Ecto neural progenitor cell (in vitro differentiated cells): Measurements from ENCODE around the gene CDK2.
"Not testable (repeated sequence)": the region's sequence is repeated elsewhere in the genome, so short reads cannot be mapped to it uniquely, and the experiment has no call there.

Source experiments
- DNase-seq: peaks from one replicate; pipeline ENCODE4 v3.0.0-alpha.2; 2018; ENCODE audit warnings: low spot score

CDK2 gene

DNA sequence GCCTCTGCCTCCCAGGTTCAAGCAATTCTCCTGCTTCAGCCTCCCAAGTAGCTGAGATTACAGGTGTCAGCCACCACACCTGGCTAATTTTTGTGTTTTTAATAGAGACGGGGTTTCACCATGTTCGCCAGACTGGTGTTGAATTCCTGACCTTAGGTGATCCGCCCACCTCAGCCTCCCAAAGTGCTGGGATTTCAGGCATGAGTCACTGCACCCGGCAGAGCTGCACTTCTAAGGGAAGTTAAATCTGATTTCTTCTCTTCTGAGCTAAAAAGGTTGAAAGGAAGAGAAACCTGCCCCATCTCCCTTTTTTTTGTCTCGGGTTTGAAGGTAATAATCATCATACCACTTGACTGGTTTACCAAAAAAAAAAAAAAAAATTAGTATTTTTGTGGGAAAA, 15.3 kb downstream of the CDK2 start:
- not testable (repeated sequence) for DNase-seq

DNA sequence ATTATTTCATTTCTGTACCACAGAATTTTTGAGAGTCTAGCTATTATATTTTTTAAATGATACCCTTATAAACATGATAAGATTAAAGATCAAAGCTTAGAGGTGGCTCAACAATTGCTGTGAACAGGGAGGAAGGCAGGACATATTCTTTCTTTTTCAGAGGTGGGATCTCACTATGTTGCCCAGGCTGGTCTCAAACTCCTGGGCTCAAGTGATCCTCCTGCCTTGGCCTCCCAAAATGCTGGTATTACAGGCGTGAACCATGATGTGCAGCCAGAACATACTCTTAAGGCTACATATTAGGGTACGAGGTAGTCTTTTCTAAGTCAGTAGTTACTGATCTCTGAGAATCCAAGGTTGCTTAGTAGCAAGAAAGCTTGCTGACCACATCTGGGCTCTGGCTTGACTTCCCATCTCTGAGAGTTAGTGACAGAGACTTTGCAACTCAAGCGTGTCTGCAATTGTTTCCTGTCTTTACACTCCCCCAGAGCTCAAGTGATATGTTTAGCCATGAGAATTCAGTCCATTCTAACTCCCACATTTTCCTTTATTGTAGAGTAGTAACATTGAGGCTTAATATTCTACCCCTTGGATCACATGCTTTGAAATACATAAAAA, 15.8 kb downstream of the CDK2 start:
- no peak for DNase-seq

DNA sequence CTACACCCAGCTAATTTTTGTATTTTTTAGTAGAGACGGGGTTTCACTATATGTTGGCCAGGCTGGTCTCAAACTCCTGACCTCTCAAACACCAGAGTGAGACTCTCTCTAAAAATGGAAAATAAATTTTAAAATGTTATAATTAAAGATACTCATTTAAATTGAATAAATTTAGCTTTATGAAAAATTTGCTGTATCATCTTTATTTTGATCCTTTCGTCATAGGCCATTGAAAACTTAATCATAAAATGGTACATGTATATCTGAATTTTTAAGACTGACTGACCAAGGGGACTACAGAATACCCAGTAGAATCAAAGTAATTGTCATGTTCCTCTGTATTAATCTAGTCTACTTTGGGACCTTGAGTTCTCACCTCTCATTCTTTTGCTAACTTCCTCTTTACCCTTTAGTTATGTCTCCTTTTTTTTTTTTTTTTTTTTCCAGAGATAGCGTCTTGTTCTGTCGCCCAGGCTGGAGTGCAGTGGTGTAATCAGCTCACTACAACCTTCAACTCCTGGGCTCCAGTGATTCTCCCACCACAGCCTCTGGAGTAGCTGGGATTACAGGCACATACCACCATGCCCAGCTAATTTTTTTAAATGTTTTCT, 16.7 kb downstream of the CDK2 start:
- DNase-seq: no peak

DNA sequence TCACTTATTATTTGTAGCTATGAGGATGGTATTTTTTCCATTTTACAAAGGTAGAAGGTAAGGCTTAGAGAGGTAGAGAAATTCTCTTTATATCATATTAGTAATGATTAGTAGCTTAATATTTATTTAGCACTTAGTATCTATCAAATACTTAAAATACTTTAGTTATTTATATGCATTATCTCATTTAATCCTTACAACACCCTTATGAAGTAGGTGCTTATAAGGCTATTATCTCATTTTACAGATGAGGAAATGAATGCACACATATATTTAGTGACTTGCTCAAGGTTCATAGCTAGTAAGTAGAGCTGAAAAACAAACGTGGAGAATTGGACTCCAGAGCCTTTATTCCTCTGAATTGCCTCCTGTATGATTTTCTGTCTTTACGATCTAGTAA, 18.2 kb downstream of the CDK2 start:
- DNase-seq: no peak

DNA sequence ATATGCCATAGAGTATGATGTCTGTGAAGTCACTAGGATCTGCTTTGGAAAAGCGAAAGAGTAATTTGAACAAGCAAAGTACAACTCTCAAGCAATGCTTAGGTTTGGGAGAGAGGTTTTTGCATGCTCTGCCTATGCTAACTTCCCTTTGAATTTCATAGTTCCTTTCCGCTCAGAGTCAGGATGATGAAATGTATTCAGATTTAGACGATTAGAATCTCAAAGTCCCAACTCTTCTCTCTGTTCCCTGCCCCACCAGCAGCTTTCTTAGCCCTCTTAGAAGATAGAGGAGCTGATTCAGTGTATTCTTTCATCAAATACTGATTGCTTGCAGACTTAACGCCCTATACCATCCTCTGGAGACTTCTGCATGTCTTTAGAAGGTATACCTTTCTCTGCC, 18.7 kb downstream of the CDK2 start:
- DNase-seq: no peak

DNA sequence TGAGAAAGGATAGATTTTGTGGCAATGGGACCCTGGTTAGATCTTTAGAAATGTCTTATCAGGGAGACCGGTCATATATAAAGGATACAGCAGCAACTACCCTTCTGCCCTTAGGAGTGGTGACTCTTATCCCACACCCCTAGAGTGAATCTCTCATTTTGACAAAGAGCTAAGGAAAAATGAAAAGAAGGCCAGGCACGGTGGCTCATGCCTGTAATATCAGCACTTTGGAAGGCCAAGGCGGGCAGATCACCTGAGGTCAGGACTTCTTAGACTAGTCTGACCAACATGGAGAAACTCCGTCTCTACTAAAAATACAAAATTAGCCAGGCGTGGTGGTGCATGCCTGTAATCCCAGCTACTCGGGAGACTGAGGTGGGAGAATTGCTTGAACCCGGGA, 19.3 kb downstream of the CDK2 start:
- not testable (repeated sequence) for DNase-seq

GRCh38 chr12:55991110-55991509, 24.5 kb downstream of the CDK2 start:
- DNase-seq: no peak

GRCh38 chr12:55993230-55993853, 26.7 kb downstream of the CDK2 start:
- no peak for DNase-seq

GRCh38 chr12:55995366-55995765, 28.7 kb downstream of the CDK2 start:
- DNase-seq: no peak

DNA sequence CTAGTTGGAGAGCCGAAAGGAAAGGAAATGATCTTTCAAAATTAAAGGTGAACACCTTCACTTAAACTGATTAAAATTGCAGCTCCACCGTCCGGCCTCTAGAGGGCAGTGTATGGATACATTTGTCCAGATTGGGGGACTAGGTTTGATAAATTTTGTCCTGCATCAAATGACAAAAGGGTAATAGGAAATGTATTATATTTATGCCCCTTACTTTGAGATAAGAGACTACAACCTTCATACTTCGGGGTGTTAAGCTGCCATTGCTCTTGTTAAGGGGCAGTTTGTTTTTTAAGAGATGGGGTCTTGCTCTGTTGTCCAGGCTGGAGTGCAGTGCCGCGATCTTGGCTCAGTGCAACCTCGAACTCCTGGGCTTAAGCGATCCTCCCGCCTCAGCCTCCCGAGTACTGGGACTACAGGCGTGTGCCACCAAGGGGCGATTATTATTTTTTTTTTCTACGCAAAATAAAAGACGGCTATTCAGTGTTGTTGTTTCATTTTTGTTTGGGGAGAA, 29.6 kb downstream of the CDK2 start:
- DNase-seq: peak; percentile 58

- peak; percentile 99 for DNase-seq
Measured at GRCh38 chr12:55996715-55997534, 30.3 kb downstream of the CDK2 start, which contains the start of gene SUOX. TSS of gene SUOX (plus strand) at chr12:55997276. CDS start at chr12:56002222, 4,946 bp downstream.

GRCh38 chr12:55997535-55997859, 30.9 kb downstream of the CDK2 start:
- DNase-seq: no peak

DNA sequence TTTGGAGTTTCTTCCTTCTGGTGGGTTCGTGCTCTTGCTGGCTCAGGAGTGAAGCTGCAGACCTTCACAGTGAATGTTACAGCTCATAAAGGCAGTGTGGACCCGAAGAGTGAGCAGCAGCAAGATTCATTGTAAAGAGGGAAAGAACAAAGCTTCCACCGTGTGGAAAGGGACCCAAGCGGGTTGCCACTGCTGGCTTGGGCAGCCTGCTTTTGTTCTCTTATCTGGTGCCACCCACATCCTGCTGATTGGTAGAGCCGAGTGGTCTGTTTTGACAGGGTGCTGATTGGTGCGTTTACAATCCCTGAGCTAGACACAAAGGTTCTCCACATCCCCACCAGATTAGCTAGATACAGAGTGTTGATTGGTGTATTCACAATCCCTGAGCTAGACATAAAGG, 32.9 kb downstream of the CDK2 start:
- not testable (repeated sequence) for DNase-seq

GRCh38 chr12:55999999-56000540, 33.4 kb downstream of the CDK2 start:
- not testable (repeated sequence) for DNase-seq

- no peak for DNase-seq
Measured at GRCh38 chr12:56001487-56002100, 35.0 kb downstream of the CDK2 start.

DNA sequence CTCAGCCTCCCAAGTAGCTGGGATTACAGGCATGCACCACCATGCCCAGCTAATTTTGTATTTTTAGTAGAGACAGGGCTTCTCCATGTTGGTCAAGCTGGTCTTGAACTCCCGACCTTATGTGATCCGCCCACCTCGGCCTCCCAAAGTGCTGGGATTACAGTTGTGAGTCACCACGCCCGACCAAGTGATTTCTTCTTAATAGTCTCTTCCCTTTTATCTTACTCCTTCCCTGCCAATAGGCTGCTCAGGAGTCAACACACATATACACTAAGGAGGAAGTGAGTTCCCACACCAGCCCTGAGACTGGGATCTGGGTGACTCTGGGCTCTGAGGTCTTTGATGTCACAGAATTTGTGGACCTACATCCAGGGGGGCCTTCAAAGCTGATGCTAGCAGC, 36.7 kb downstream of the CDK2 start:
- not testable (repeated sequence) for DNase-seq

GRCh38 chr12:56004211-56004610, 37.6 kb downstream of the CDK2 start:
- no peak for DNase-seq

DNA sequence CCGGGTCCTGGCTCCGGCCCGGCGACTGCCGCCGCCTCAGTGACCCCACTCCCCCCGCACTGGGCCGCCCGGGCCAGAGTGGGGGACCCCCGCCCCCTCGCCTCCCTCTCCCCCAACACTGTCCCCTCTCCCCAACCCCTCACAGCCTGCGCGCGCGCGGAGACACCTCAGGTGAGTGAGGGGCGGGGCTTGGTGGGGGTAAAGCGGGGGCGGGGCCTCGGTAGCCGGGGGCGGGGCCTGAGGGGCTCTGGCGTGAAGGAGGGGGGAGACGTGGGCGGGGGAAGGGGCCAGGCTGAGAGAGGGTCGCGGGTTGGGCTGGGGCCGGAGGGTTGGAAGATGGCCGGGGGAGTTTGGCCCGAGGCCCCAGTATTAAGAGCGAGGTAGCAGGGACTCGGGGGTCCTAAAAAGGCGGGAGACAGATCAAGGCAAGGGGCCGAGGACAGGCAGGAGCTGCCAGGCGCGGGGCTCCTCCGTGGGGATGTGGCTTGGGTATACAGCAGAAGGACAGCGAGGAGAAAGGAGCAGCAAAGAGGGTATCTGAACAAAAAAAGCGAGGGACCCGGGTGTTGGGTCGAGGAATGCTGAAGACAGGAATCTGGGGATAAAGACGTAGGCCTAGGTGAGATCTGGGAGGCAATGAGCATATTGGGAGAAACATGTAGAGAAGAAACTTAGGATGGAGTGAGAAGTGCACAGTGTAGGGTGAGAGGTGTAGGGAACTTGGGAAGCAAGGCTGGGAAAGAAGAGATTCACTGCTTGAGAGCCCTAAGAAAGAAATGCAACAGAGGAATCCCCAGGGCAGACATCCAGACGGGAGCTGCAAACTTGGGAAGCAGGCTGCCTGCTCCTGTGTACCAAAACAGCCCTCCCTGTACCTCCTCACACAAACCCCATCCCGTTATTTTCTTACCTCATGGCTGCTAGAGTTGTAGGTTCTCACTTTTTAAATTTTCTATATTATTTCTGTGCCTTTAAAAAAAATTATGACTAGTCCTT, 41.2 kb downstream of the CDK2 start:
- peak; percentile 96 for DNase-seq

GRCh38 chr12:56010111-56010570, 43.5 kb downstream of the CDK2 start:
- DNase-seq: no peak

DNA sequence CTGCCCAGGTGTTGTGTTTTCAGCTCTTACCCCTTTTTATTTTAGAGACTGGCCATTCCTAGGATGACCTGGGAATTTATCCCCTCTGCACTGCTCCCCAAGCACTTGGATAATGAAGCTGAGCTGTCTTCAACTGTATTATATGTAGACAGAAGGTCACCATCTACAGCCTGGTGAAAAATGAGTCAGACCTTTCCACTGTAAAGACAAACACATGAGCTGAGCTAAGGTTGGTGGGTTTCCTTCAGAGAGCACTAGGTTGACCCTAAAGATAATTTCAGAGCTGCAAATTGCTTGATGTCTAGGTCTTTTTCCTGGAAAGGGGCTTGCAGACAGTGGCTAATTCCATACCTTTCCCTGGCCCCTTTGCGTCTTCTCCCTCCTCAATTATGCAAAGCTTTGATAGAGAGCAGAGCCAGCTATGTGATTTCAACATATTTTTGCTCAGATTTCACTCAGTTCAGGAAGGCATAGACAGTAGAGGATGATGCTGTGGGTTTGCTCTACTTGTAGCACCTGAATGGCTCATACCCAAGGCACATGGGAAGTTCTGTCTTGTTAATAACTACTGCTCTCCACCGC, 45.0 kb downstream of the CDK2 start:
- DNase-seq: no peak
